MV-4-11 (cell line): ENCODE measurements around the gene MED12.
A peak's percentile ranks its signal among the peaks of the same experiment; 100 is the strongest.

Source experiments
- DNase-seq: peaks from one replicate; lab custom pipeline; 2025; lab: John Stamatoyannopoulos, UW

The MED12 gene

GRCh38 chrX:71107245-71107644, 11.2 kb upstream of the MED12 start:
- no peak for DNase-seq

GRCh38 chrX:71107762-71108360, 10.5 kb upstream of the MED12 start:
- DNase-seq: peak; percentile 58

GRCh38 chrX:71109051-71109450, 9.3 kb upstream of the MED12 start:
- DNase-seq: no peak

- no peak for DNase-seq
These were observed 7.1 kb upstream of the MED12 start, which contains the start of gene IL2RG for GRCh38 chrX:71111141-71111843. Gene IL2RG (minus strand): TSS chrX:71111577. CDS start chrX:71111539, 38 bp downstream.

GRCh38 chrX:71111921-71112431, 6.4 kb upstream of the MED12 start:
- peak; percentile 50 for DNase-seq

GRCh38 chrX:71117358-71117757, 1.0 kb upstream of the MED12 start:
- no peak for DNase-seq

- no peak for DNase-seq
These were observed 664 bp downstream of the MED12 start for GRCh38 chrX:71118985-71119535.

- DNase-seq: no peak
These were observed 9.9 kb downstream of the MED12 start for GRCh38 chrX:71128166-71128833.

GRCh38 chrX:71128915-71129765, 10.7 kb downstream of the MED12 start:
- peak; percentile 65 for DNase-seq

GRCh38 chrX:71131510-71131909, 13.1 kb downstream of the MED12 start:
- no peak for DNase-seq

- no peak for DNase-seq
These were observed 22.0 kb downstream of the MED12 start for GRCh38 chrX:71140440-71140839.

- DNase-seq: no peak
These were observed 25.1 kb downstream of the MED12 start for GRCh38 chrX:71143508-71143907.

GRCh38 chrX:71144651-71145050, 26.3 kb downstream of the MED12 start, which contains the start of gene NLGN3:
Gene NLGN3 (plus strand): TSS chrX:71144841. CDS start chrX:71147750, 2,909 bp downstream.
- no peak for DNase-seq

GRCh38 chrX:71147496-71148277, 29.3 kb downstream of the MED12 start:
- peak; percentile 1 for DNase-seq

- no peak for DNase-seq
These were observed 29.9 kb downstream of the MED12 start for GRCh38 chrX:71148278-71148663.

- DNase-seq: no peak
These were observed 33.0 kb downstream of the MED12 start for GRCh38 chrX:71151366-71151765.

- DNase-seq: no peak
These were observed 35.8 kb downstream of the MED12 start for GRCh38 chrX:71154196-71154595.

- no peak for DNase-seq
These were observed 36.2 kb downstream of the MED12 start for GRCh38 chrX:71154641-71155040.

- DNase-seq: no peak
These were observed 40.2 kb downstream of the MED12 start for GRCh38 chrX:71158603-71159002.

GRCh38 chrX:71159335-71159734, 40.9 kb downstream of the MED12 start:
- DNase-seq: no peak

- DNase-seq: no peak
These were observed 42.1 kb downstream of the MED12 start for GRCh38 chrX:71160475-71160874.
